GM13976 (cell line): ENCODE results near the gene RGS14.
A peak's percentile ranks its signal among the peaks of the same experiment; 100 is the strongest.

ENCODE experiments used
- DNase-seq: peaks from one replicate; pipeline ENCODE4 v3.0.0; 2012; ENCODE audit warnings: low spot score
- in situ Hi-C: fragments of 300-500 bp; cut with MboI; formaldehyde crosslinking; loops from one replicate; pipeline ENCODE4 v1.12.0; 2022; ENCODE audit warnings: low sequenced_read_pairs, mixed read lengths, inconsistent platforms; ENCODE audit not compliant: unreplicated experiment
- TF ChIP-seq, protein P1 (sequence below): IDR thresholded peaks from 2 replicates; pipeline ENCODE4 v1.5.1; 2012; ENCODE audit warnings: borderline replicate concordance, mild to moderate bottlenecking; ENCODE audit not compliant: insufficient read depth; ENCODE audit errors: extremely low read depth, missing control alignments, control extremely low read depth

Gene RGS14

DNA sequence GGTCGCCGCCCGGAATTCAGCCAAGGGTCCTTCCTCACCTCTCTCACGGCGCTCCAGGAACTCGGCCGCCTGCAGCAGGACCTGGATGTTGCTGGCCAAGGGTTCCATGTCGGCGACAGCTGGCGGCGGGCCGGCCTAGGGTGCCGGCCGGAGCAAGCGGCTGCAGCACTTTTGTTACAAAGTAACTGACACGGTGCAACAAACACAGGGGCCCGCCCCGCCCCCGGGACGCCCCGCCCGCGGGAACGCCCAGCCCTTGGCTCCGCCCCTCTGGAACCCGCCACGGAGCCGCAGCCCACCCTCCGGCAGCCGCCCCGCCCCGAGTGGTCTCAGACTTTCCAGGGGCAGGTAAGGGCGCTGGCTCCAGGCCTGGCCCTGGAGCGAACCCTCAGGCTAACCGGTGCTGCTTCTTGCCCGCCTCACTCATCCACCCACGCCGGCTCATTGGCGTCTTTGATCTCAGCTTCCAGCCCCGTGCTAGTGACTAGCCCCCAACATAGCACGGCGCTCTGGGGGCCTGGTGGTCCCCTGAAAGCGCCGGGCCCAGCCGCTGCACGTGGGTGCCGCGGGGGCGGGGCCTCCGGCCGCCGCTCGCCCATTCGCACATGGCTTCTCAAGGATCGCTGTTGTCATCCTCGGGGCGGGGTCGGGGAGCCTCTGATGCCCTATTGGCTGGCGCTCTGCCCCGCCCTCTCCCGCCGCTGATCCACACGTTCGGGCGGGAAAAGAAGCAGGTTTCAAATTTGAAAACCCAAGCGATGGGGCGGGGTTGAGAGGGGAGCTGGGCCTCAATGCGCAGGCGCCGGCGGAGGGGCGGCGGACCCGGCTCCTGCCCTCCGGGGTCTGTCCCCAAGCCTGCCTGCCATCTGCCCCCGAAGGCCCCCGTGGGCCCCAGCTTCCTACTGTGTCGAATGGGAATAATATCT is 45.7 kb upstream of the RGS14 start, which contains the start of gene MXD3:
Gene MXD3, minus strand, starts transcription at position 176 of the 926 bp plus-strand sequence. Its CDS starts 68 bp downstream, at position 108.
- TF ChIP-seq, protein P1, sequence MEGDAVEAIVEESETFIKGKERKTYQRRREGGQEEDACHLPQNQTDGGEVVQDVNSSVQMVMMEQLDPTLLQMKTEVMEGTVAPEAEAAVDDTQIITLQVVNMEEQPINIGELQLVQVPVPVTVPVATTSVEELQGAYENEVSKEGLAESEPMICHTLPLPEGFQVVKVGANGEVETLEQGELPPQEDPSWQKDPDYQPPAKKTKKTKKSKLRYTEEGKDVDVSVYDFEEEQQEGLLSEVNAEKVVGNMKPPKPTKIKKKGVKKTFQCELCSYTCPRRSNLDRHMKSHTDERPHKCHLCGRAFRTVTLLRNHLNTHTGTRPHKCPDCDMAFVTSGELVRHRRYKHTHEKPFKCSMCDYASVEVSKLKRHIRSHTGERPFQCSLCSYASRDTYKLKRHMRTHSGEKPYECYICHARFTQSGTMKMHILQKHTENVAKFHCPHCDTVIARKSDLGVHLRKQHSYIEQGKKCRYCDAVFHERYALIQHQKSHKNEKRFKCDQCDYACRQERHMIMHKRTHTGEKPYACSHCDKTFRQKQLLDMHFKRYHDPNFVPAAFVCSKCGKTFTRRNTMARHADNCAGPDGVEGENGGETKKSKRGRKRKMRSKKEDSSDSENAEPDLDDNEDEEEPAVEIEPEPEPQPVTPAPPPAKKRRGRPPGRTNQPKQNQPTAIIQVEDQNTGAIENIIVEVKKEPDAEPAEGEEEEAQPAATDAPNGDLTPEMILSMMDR = no peak
- peak; percentile 98 for DNase-seq
- in situ Hi-C loops = no loop called here

DNA sequence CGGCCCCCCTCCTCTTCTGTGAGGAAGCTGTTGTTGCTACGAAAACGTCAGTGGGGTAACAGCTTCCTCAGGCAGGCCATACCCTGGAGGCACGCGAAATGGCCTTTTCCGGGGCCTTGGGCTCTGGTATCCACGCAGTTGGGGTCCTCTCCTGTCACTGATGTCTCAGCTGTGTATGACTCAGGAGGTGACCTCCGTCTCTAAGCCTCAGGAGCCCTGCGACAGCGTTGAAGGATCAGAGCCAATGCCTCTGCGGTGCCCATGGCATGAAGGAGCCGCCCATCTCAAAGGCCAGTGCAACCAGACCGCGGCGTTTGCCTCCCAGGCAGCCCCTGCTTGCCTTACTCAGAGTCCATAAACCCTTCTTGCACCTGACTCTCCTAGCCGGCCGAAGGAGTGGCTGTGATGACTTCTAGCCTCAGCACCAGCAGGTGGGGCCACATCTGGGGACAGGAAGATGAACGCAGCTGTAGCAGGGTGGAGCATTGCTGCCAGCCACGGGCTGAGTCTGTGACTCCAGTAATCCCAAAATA is 45.0 kb upstream of the RGS14 start:
- DNase-seq = peak; percentile 74
- in situ Hi-C loops = no loop called here
- TF ChIP-seq, protein P1 = no peak

DNA sequence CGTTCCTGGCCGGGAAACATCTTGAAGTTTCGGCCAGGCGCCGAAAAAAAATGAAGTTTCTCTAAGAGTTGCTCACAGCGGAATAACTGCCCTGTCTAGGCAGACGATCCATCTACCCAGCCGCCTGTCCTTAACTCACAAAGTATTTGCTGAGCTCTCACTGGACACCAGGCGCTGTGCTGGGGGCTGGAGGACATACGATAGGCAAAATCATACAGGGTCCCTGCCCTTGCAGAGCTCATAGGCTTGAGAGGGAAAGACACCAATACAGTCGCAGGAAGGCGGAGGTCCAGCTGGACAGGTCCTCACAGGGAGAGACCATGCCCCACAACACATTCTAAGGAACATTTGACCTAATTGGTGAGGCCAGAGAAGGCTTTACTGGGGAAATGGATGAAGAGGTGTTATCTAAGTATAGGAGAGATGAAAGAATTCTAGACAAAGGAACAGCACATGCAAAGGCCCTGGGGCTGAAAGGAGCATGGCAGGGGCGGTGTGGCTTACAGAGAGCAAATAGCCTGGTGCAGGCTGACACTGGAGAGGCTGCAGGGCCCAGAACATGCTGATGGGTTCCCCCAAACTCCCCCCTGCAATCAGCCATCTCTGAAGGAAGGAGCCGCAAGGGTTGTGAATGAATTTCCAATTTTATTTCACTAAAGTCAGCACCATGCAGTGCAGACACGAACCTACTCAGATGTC is 44.0 kb upstream of the RGS14 start:
- no peak for DNase-seq
- TF ChIP-seq, protein P1 = no peak
- in situ Hi-C loops = no loop called here

DNA sequence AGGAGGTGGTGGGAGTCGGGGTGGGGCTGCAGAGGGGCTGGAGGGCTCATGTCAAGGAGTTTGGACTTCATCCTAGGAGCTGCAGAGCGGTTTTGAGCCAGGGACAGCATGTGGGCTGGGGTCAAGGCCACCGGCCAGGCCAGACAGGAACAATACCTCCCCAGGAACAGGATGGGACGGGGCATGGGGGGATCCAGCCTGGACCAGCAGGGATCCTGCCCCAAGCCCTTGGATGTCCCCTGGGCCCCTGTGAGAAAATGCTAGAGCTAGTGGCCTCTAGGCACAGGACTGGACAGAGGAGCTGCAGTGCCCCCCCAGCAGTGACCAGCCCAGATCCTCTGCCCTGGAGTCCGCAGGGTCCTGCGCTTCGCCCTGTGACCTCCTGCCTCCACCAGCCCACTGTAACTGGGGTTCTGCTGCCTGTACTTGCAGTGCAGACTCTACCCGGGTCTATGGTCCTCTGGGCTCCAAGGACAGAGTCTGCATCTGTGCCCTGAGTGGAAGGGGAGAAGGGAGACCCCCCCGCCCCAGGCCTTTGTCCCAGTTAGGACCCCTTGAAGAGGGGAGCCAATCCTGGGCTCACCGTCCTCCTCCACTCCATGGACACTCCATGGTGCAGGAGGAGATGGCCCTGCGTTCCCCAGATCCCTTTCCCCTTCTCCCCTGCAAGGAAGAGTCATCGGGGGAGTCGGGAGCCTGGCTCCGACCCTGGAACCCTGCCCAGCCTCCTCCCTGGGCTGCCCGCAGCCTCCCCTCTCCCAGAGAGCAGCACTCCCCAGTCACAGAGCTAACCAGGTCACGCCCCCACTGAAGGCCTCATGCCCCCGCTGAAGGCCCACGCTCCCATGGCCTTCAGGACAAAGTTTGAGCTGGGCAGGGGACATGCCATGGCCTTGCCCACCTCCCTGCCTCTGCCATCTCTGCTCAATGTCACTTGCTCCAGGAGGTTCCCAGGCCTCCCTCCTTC is 43.1 kb upstream of the RGS14 start:
- TF ChIP-seq, protein P1 = no peak
- in situ Hi-C loops = no loop called here
- DNase-seq = no peak

GRCh38 chr5:177315411-177315810 is 42.3 kb upstream of the RGS14 start:
- in situ Hi-C loops = no loop called here
- TF ChIP-seq, protein P1 = no peak
- no peak for DNase-seq

DNA sequence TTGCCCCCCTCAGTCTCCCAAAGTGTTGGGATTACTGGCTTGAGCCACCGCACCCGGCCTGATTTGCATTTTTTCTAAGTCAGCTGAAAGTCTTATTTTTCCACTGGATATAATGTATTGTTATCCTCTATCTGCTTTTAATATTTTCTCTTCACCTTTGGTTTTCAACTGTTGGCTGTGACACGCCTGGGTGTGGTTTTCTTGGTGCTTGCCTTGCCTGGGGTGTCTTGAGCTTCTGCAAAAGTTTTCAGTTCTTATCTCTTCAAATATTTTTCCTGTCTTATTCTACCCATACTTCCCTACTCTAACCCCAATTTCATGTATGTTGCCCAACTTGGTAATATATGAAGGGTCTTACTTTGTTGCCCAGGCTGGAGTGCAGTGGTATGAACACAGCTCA is 41.7 kb upstream of the RGS14 start:
- TF ChIP-seq, protein P1 = no peak
- in situ Hi-C loops = no loop called here
- DNase-seq = no peak
